K562 (cell line): ENCODE data around the gene NECAB2.

Experiments
- BHLHE40 ChIP-seq: IDR thresholded peaks from 2 replicates; pipeline ENCODE4 v1.6.1; 2011; ENCODE audit warnings: low read length, improper control_type of control experiment
- CTCF ChIP-seq, 3 experiments: IDR thresholded peaks in 2 of 3; conservative IDR thresholded peaks in 1 of 3; 2 replicates each; pipeline ENCODE4 v1.5.1; 2011 to 2012; ENCODE audit warnings: low read length in 3 of 3, mild to moderate bottlenecking in 3 of 3, control low read depth in 2 of 3, improper control_type of control experiment in 1 of 3, inconsistent platforms in 1 of 3, low read depth in 1 of 3, mixed read lengths in 1 of 3, moderate library complexity in 1 of 3; ENCODE audit not compliant: insufficient read depth in 2 of 3
- GABPA ChIP-seq: fragments of 200-800 bp; sonication (Bioruptor generic); conservative IDR thresholded peaks from 2 replicates; pipeline ENCODE4 v1.6.1; 2016; ENCODE audit warnings: low read depth, missing genetic modification characterization, missing compliant biosample characterization
- MAX ChIP-seq: sonication (generic); formaldehyde crosslinking; IDR thresholded peaks from 2 replicates; pipeline ENCODE4 v1.9.0; 2022; ENCODE audit warnings: mild to moderate bottlenecking, missing genetic modification reagents
- ZNF75A ChIP-seq: fragments of 450-650 bp; formaldehyde crosslinking; IDR thresholded peaks from 2 replicates; pipeline ENCODE4 v1.4.0; 2020; ENCODE audit warnings: mild to moderate bottlenecking

- no peak for TF ChIP-seq MAX (CRISPR knock-in tag)
- TF ChIP-seq GABPA (tag), result no peak
- TF ChIP-seq CTCF (IDR thresholded peaks at IDR 0.05 in 2 of 3, conservative IDR thresholded peaks at IDR 0.05 in 1 of 3; ENCODE audit: insufficient read depth in 2 of 3, low read depth in 1 of 3, low read length in 3 of 3), result no peak
- TF ChIP-seq ZNF75A, result no peak
- TF ChIP-seq BHLHE40, result no peak
Observed at GRCh38 chr16:84052071-84052622, 84.1 kb downstream of the NECAB2 start.
